Stimulated activated CD8-positive, alpha-beta memory T cell treated with anti-CD3 and anti-CD28 coated beads, Interleukin-12 subunit alpha, Interleukin-12 subunit beta, amount 100 ng/mL, for 4 hours (primary cell): ENCODE data around the gene PSMB7.

ENCODE experiments used
- DNase-seq: peaks from one replicate; pipeline ENCODE4 v3.0.0-alpha.2; 2020; ENCODE audit warnings: low read depth

Gene PSMB7

DNA sequence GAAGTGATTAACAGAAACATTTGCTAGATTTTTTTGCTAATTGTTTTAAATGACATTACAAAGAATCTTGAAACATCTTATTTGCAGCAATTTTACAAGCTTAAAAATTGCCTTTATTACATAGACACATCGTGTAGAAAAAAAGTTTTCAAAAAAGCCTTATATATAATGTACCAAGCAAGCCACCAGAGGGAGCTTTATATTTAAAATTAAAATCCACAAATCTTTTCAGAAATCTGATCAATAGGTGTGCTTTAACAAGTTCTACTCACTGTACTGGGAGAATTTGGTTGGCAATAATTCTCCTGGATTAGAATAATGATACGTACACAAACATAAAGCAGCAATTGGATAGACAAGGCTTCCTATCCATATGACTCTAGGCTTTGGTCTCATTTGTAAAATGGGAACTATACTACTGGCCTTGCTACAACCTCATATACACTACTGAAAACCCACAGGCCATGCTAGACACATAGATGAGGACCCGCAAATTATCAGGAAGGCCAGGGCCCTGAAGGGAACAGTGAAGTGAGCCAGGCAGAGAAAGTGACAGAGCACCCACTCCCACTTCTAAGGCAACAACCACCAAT, 4.8 kb downstream of the PSMB7 start:
- DNase-seq = no peak

DNA sequence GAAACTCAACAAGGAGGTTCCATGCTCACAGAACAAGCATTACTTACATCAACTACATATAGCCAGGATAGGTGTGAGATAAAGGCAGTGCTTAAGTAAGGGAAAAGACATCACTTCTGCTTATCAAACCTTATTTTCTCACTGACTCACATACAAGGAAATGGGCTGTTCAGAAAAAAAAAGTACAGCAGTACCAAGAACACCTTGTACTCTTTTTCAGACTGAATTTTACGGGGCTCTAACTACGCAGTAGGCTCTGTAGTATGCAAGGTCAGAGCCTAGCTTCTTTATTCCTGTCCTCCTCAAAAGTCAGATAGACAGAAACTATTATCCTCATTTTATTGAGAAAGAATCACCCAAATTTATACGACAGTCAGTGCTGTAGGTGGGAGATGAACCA, 5.8 kb downstream of the PSMB7 start:
- no peak for DNase-seq

DNA sequence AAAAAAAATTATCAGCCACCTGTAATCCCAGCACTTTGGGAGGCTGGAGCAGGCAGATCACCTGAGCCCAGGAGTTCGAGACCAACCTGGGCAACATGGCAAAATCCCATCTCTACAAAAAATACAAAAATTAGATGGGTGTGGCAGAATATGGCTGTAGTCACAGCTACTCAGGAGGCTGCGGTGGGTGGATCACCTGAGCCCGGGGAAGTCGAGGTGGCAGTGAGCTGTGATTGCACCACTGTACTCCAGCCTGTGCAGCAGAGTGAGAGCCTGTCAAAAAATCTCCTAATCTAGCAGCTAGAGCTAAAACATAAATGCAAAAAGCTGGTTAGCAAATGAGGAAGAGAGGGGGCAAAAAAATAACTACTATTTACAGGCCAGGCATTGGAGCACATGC, 12.0 kb downstream of the PSMB7 start:
- no peak for DNase-seq

DNA sequence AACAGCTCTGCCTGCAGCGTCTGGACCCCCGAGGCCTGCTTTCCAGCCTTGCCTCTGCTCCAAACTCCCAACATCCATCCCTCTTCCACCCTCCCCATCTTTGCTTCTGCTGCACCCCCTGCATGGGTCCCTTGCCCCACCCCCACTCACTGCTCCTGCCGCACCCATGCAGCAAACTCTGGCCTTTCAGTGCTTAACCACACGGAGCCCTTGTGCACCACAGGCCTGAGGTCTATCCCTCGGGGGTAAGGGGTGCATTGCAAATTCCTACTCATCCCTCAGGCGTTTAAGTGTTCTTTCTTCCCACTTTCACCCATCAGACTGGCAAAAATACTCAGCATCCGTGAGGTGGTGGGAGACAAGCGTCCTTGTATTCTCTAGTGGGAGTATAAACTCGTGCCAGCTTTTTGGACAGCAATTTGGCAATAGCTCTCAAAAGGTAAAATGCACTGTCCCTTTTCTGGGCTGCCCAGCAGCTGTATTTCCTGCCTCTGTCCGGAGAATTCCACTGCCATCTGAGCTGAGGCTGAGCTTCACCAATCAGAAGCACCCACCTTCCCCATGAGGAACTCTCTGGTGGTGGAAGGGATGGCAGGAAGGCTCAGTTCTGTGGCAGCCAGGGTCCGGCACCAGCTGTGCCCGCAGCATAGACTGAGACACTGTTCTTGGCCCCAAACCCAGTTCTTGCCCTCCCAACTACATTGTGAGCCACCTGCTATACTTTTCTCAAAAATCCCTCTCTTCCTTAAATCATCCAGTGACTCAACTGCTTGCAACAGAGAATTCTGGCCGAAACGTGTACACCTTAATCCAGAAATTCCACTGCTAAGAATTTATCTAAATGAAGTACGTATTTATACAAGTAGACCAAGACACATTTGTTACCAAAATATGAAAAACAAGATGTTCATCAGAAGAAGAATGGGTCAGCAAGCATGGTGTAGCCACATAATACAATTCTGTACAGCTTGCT, 15.0 kb downstream of the PSMB7 start:
- DNase-seq = no peak

DNA sequence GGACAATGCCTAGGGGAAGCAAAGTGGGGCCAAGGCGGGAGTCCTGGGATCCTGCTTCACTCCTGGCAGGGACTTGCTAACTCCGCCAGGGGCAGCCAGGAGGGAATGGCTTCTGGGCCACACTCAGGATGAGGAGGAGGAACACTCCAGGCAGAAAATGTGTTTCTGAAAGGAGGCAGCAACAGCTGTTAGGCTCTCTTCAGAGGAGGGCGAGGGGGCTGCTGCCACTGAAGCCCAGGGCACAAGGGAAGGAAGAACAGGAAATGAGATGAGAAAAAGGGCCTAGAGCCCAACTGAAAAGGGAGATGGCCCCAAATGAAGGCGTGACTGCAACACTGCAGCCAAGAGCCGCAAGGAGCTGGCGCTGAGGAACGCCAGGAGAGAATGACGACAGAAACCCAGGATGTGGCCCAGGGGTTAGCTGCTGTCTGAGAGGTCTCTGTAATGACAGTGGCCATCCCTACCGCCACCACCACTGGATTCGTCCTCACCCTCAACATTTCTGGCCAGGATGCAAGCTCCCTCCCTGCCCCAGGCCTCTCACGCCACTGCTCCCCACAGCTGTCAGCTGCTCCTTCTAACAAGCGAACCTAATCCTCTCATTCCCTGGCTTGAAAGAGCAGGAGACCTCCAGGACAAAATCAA, 15.8 kb downstream of the PSMB7 start:
- DNase-seq = no peak

DNA sequence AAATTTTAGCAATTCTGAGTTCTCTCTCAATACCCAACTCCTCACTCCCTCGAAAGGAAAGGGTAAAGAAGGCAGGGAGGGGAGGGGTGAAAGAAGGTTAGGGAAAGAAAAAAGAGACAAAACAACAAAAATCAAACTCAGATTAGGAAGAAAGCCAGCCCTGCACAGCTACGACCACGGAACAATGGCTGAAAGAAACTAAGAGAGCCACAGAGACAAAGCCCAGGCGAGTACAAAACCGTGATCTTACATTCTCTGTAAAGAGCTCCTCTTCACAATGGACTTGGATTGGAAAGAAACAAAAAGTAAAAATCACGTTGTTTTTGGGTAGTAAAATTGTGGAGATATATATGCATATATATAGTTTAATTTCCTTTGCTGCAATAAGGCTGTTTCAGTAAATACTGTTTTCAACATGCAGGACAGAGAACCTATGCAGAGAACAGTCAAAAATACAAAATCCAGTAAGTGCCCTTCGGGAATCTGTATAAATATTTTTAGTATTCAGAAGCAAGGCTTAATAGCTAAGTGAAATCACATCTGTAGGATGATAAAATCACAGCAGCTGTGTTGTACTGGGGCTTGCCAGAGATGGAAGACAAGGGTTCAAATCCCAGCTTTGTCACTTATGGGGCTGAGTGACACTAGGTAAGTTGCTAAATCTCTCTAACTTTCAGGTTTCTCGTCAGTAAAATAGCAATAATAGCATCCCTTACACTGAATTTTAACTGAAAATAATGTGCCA, 16.9 kb downstream of the PSMB7 start:
- DNase-seq = no peak

DNA sequence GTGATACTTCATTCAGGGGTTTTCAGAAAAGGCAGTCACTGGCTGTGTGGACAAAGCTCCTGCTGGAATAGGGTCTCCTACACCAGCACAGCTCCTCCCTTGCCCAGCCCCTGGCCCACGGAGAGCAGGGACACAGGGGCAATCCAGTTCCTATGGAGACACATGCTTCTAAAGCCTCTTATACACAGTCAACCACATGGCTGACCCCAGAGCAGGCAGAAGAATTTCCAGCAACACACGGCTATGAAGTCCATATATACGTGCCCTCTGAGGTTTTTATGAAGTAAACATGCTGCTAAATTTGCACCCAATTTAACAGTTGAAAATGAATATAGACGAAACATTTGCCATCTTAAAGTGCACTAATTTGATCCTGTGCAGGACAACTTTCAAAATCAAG, 19.4 kb downstream of the PSMB7 start:
- no peak for DNase-seq

DNA sequence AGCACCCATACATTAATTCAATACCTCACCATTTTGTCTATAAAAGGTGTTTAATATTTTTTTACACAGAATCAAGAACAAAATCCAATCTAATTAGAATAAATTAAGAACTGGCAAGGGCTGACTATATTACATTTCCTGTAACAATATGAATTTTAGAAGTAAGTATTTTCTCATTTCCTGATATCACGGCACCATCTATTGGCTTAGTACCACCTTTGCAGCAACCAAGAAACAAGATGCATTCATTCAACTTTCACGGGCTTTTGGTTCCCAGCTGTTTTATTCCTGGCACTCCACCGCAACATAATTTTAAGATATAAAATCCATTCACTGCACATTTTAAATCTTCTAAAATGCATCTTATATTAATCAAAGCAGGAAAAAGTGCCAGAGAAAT, 20.6 kb downstream of the PSMB7 start:
- DNase-seq = no peak

DNA sequence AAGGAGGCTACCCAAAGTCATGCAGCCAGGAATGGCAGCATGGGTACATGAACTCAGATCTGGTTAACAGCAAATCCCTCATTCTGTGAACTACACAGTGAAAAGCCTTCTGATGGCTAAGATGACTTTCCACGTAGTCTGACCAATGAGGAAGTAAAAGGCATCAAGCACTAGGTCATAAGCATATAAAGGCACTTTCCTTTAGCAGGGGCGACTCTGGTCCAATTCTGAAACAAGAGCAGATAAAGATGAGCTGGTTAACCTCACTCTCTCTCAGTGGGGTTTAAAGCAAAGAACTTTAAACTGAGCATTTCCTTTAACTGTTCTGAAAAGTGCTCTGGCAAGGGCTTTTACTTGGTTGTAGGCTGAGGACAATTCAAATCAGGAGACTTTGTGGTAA, 21.1 kb downstream of the PSMB7 start:
- DNase-seq = no peak

DNA sequence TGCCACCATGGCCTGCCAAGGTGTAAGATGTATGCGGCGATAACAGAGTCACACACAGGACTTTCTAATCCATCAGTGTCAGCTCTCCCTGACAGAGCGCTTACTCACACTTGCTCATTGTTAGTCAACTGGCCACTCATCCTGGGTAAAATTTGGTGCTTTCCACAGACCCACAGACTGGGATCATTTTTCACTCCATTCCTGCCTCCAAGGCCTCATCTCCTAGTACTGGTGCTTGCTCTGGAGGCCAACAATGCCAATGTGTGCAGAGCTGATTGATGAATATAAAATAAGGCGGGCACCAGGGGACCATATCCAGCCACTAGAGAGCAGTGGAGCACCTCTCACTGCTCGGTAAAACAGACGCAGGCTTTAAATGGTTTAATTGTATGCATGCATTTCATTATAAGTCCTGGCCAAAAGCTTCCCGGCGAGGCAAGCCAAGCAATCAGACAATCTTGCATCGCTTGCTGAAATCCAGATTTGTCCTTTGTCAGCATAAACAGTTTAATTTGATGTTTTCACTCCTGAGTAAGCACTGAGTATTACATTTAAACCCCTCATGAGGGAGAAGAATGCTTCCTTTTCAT, 22.3 kb downstream of the PSMB7 start:
- no peak for DNase-seq

DNA sequence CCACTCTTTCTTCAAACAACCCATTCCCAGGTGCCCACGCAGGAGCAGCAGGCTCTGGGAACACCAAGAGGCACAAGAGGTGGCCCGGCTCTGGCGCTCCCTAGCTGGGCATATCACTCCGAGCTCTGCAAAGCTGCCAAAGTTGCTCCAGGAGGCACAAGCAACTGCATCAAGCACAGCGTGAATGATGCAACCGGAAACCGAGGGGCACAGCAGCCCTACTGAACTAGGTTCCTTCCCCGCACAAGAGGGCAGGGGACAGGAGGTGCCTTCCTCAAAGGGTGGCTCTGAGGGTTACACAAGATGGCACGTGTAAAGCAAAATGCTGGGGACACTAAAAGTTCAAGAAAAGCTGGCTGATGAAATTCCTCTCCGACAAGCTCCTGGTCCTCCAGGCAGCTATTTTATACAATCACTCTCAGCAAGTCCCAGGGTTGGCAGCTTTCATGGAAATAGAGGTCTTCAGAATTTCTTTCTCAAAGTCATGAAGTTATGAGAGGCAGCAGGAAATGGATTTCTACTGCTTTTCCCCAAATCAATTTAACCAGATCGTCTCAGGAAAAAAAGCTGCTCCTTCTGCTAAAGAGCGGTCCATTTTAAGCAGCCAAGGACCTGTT, 22.9 kb downstream of the PSMB7 start:
- no peak for DNase-seq

DNA sequence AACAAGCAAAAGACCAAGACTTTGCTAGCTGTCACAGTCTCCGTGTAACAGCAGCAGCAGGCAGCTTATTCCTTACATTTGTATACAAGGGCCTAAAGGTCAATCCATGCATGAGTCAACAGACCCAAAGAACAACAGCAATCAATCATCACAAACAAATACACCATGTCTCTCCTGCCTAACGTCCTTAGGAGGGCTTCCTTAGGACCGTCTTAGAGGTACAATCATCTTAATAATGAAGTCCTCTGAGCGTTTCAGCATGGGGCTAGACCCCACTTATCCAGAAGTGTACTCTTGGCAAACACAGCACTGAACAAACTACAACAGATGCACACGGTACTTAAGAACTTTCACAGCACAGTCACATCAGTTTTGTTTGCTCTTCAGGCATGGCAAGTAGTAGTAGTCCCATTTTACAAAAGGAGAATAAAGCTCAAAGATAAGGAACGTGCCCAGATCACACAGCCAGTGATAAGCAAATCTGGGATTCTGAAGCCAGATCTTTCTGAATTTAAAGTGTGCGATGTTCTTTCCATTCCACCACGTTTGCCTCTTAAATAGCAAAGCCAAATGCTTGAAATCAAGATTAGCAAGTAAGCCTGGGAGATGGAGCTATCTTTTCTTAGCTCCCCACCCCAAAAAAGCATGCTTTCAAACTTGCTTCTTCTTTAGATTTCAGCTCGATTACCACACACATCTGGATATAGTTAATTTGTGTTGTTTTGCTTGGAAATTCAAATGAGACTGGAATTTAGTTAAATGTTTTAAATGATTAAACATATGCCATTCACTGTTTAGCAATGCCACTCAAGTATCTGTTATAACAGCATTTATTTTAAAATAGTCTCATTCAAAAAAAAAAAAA, 24.2 kb downstream of the PSMB7 start:
- no peak for DNase-seq

DNA sequence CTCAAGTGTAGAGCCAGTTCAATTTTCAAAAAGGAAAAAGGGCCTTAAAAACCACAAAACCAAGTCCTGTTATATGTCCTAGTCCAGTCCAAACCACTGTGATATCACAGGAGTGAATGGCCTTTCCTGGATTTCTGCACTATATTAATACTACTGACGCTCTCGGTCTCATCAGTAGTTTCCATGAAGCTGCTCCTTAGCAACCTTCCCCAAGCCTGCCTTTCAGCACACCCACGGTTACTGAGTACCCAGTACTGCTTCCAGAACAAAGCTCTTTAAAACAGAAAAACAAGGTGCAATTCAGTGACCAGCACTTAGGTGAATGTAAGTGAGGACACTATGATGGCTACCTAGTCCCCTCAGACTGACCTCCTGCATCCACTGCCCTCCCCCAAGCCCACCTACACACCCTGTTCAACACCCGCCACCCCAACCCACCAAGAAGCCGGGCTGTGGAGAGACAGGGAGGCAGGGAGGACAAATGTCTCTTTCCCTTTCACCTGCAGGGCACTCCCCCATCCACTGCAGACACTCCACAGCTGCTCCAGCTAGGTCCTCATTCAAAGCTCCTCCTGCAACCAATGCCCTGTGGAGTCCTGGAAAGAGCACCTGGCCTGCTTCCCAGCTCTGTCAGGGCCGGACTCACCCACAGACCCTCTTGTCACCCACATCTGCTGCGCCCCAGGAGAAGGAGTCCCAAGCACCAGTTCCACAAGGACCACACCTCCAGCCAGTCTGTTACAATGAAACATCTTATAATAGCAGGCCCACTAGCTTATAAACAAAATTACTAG, 25.9 kb downstream of the PSMB7 start:
- DNase-seq = no peak

DNA sequence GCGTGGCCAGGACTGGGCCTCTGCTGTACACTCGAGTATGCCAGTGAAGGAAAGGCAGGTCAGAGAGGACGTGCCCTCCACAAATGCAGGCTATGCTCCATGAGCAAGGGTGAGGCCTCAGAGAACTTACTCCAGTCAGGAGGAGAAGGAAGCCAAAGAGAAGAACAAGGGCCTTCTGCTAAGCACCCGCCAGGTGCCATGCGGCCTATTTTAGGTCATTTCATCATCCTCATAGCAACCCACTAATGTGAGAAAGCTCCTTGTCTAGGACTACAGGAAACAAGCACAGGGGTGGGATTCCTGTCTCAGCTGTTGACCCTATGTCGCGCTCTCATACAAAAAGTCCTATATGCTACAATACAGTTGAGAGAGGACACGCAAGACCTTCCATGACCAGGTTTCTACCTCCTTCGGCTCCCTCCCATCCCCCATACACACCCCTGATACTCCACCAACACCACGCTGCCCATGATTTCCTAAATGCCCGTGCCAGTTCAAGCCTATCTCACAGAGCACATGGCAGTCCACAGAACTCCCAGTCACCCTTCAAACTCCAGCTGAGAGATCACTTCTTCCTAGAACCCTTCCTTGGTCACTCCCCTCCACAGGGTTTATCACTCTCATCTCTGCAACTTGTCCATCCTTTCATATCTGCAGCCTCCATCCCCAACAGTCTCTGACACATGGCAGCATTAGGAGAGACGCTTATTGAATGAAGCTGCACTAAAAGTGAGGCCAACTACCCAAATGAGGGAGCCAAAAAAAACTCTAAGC, 26.8 kb downstream of the PSMB7 start:
- DNase-seq = no peak

DNA sequence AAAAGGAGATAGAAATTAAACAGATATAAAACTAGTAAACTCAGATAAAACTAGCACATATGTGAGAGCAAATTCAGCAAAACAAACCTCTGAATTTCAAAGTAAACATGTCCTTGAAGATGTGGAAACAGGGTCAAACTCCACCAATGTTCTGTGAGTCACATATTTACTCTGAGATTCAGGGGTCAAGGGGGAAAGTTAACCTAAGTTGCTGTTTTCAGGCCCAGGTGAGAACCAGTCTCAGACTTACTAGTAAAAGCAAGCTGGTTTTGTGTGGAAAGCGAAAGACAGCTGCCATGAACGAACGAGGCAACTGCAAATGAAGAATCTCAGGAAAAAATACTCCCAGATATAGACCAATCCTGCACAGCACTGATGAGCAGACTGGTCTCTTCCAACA, 29.0 kb downstream of the PSMB7 start:
- no peak for DNase-seq

DNA sequence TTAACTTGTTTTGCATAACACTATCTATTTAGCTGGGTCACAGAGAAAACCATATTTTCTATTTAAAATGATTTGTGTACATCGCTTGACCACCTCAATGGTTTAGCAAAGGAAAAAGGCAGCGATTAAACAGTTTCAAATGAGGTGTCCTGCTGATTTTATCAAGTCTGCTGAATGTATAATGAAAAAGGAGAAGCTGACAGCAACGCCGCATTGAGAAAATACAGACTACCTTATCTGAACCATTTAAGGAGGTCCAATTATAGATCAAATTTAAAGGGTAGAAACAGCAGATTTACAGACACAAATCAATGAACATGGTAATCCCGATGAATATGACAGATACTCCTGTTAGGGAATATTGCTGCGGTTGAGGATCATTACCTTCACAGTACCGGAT, 29.6 kb downstream of the PSMB7 start:
- no peak for DNase-seq

DNA sequence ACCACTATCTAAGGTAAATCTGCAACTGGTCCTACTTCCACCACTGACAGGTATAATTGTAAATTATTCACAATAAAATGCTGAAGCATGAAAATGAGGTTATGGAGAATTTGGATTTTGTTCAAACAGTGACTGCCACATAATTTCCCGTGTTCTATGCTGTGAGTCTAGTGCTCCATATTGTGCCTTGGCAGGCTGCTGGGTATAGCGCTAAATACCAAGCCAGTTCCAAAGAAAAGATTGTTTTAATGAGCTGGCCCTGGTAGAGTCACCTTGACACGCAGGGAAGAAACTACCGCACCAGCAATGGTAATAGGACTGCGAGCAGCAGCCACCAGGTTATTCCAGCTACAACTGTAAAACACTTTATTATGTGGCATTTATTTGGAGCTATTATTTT, 30.4 kb downstream of the PSMB7 start:
- no peak for DNase-seq

DNA sequence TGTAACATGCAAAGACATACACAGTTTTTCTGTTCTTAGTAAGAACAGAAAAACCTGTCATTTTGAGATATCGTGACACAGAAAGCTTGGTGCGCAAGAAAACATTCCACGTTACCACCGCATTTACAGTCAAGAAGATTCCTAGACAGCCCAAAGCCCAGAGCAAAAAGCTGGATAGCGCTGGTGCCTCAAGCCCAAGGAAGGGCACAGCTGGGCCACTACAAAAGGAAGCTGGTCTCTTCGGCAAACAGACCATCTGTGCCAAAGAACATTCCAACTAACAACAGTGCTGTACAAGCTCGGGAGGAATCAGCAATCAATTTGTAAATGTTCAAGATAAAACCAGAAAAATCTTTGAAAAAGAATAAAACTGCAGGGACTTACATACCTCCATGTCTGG, 31.0 kb downstream of the PSMB7 start:
- no peak for DNase-seq
